ENCODE data around the gene RHOBTB3.

Gene RHOBTB3

GRCh38 chr5:95838001-95838520 is 106.9 kb downstream of the RHOBTB3 start:
- H3K4me1 Mint-ChIP-seq = peaks cover 58% of the 10 kb centered on the region
- H3K9me3 Mint-ChIP-seq = no peaks in the 10 kb centered on the region
- no peaks in the 10 kb centered on the region for H3K27me3 Mint-ChIP-seq
- no peaks in the 10 kb centered on the region for H3K36me3 Mint-ChIP-seq
- H3K4me3 Mint-ChIP-seq = no peak overlapping the region
- no peak for ATAC-seq
- H3K27ac Mint-ChIP-seq = peak overlapping the region; percentile 76

- H3K4me3 Mint-ChIP-seq = no peak overlapping the region
- H3K27me3 Mint-ChIP-seq = no peaks in the 10 kb centered on the region
- no peaks in the 10 kb centered on the region for H3K9me3 Mint-ChIP-seq
- no peak for ATAC-seq
- H3K4me1 Mint-ChIP-seq = peaks cover 60% of the 10 kb centered on the region
- H3K27ac Mint-ChIP-seq = peak overlapping the region; percentile 66
- H3K36me3 Mint-ChIP-seq = no peaks in the 10 kb centered on the region
Observed at GRCh38 chr5:95838556-95838955, 107.4 kb downstream of the RHOBTB3 start.

GRCh38 chr5:95839658-95840057 is 108.5 kb downstream of the RHOBTB3 start:
- no peak overlapping the region for H3K4me3 Mint-ChIP-seq
- no peaks in the 10 kb centered on the region for H3K36me3 Mint-ChIP-seq
- no peaks in the 10 kb centered on the region for H3K9me3 Mint-ChIP-seq
- H3K4me1 Mint-ChIP-seq = peaks cover 49% of the 10 kb centered on the region
- ATAC-seq = no peak
- peak overlapping the region; percentile 66 for H3K27ac Mint-ChIP-seq
- no peaks in the 10 kb centered on the region for H3K27me3 Mint-ChIP-seq

DNA sequence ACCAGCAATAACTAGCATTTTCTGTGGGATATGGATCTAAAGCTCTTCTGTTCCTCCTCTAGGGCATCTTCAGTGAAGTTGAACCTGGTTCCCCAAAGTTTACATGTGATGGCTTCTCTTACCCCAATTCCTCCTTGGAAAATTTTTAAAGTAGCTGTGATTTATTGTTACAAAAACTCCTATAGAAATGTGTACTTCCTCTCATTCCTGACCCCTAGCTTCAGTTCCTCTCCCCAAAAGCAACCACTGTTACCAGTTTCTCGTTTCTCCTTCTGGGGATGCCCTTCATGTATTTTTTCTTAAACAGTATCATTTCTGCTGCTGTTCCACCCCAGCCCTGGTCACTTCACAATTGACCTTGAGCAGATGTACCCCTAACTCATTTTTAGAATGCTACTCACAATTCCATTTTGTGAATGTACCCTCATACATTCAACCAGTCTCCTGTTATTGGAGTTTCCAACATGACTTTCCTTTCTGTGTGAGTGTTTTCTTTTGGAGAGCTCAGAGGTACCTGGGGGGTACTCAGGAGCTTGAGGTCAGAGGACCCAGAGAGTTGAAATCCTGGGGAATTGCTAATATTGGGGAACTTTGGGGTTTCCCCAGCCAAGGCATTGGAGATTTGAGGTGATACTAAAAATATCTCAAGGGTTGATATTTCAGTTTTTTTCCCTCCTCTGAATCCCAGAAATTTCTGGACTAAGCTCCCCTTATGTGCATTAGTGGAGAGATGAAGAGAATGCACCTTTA is 110.0 kb downstream of the RHOBTB3 start:
- no peaks in the 10 kb centered on the region for H3K27me3 Mint-ChIP-seq
- peaks cover 36% of the 10 kb centered on the region for H3K4me1 Mint-ChIP-seq
- H3K27ac Mint-ChIP-seq = no peak overlapping the region
- no peak overlapping the region for H3K4me3 Mint-ChIP-seq
- no peaks in the 10 kb centered on the region for H3K9me3 Mint-ChIP-seq
- H3K36me3 Mint-ChIP-seq = no peaks in the 10 kb centered on the region
- ATAC-seq = no peak

- Mint-ChIP-seq H3K36me3 (no peaks in the 10 kb centered on the region), H3K4me1 (peaks cover 29% of the 10 kb centered on the region), H3K27me3 (no peaks in the 10 kb centered on the region), H3K4me3 (no peak overlapping the region), H3K9me3 (no peaks in the 10 kb centered on the region), H3K27ac (peak overlapping the region; percentile 64)
- no peak for ATAC-seq
Observed at GRCh38 chr5:95841914-95842812, 111.0 kb downstream of the RHOBTB3 start.

DNA sequence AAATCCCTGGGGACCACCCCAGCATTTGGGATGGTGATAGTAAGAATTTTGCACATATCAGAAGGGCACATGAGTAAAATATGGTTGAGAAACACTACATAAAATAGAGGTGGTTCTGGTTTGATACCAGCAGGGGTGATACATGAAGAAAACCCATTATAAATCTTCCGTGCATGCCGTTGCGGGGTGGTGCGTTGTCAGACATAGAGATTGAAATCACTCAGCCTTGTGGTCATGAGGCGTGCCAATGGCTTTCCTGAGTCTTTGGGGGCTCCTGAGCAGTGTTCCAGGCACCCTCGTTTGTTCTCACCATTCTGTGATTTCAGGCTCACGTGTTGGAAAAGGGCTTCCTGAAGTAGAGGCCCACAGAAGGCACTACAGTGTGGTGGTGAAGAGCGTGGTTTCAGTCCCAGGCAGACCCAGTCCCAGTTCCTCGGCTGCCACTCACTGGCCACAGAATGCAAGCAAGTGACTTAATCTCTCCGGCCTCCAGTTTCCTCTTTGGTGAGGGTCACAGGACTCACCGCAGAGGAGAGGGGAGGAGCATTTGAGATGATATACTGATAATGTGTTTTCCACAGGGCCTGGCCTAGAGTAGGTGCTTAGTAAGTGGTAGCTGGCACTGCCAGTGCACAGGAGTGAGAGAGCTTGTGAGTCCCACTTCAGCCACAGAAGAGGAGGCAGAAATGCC is 111.9 kb downstream of the RHOBTB3 start:
- peak; percentile 90 for ATAC-seq
- H3K9me3 Mint-ChIP-seq = no peaks in the 10 kb centered on the region
- no peaks in the 10 kb centered on the region for H3K27me3 Mint-ChIP-seq
- no peak overlapping the region for H3K4me3 Mint-ChIP-seq
- H3K4me1 Mint-ChIP-seq = peaks cover 29% of the 10 kb centered on the region
- peak overlapping the region; percentile 64 for H3K27ac Mint-ChIP-seq
- no peaks in the 10 kb centered on the region for H3K36me3 Mint-ChIP-seq

- no peaks in the 10 kb centered on the region for H3K36me3 Mint-ChIP-seq
- no peaks in the 10 kb centered on the region for H3K9me3 Mint-ChIP-seq
- ATAC-seq = no peak
- no peaks in the 10 kb centered on the region for H3K27me3 Mint-ChIP-seq
- H3K27ac Mint-ChIP-seq = peak overlapping the region; percentile 64
- peaks cover 29% of the 10 kb centered on the region for H3K4me1 Mint-ChIP-seq
- H3K4me3 Mint-ChIP-seq = no peak overlapping the region
Observed at GRCh38 chr5:95843733-95844223, 112.6 kb downstream of the RHOBTB3 start.

- Mint-ChIP-seq H3K27ac (peak overlapping the region; percentile 18), H3K4me3 (no peak overlapping the region), H3K27me3 (no peaks in the 10 kb centered on the region), H3K4me1 (peaks cover 22% of the 10 kb centered on the region), H3K9me3 (no peaks in the 10 kb centered on the region), H3K36me3 (no peaks in the 10 kb centered on the region)
- no peak for ATAC-seq
Observed at GRCh38 chr5:95845391-95845790, 114.3 kb downstream of the RHOBTB3 start.

All from stimulated activated memory B cell treated with anti-CD40 and anti-IgM and Interleukin-4, amounts not matched to agents 10 μg/mL and 1 μg/mL and 100 μg/mL, for 72 hours (primary cell).